GM21423 (cell line): ENCODE data around the gene TMEM147.

Source experiments
- ATAC-seq: cut with Tn5 transposase; IDR thresholded peaks from one replicate; pipeline ENCODE4 v1.9.1; 2021; ENCODE audit warnings: mild to moderate bottlenecking, moderate library complexity; ENCODE audit not compliant: unreplicated experiment

TMEM147 gene

GRCh38 chr19:35519291-35519690, 26.1 kb upstream of the TMEM147 start:
- no peak for ATAC-seq

- ATAC-seq, result no peak
These were observed 24.2 kb upstream of the TMEM147 start for GRCh38 chr19:35521124-35521743.

DNA sequence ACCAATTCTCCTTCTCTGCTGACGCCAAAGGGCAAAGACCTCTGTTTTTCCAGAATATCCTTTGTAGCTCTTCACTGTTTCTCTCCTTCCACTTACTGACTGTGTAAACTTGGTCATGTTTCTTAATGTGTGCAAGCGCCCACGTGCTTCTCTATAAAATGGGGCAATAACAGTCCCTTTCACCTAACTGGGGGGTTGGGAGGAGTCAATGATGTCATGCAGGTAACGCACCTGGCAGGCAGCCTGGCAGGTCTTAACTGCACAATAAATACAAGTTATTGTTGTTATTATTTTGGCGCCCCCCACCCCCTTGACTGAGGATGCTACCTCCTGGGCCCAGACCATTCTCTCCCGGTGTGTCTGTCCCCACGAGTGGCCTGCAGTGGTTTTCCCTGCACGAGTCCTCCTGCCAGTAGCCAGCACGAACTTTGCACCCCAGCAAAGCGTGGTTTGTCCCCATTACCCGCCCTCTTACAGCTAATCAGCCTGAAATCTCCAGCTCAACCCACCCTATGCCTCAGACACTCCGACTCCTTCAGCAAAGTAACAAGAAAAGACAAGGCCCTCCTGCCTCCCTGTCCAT, 22.6 kb upstream of the TMEM147 start:
- ATAC-seq, result no peak

DNA sequence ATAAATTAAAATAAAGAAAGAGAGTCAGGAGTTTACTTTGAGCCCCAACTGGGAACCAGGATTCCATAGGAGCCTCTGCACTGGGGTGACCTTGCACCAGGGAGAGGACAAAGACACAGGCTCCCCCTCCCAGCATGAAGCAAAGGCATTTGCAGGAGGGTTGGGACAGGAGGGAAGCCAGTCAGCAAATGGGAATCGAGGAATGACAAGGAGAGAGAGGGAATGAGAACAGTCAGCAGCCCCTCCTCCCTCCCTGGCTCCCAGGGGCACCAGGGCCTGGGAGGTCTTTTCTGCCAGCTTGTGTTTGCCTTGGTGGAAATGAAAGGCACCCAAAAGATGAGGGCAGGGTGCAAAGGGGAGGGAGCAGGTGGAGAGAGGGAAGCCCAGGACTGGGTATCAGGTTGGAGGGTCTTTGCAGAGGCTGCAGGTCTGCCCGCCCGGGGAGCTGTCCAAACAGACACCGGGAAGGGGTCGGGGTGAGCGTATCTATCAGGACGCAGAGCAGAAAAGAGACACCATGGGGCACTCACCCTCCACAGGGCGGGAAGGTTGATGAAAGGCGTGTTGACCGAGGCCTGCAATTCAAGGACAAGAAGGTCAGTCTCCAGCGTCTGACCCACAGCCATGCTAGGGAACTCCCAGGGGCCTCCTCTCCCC, 21.1 kb upstream of the TMEM147 start:
- ATAC-seq, result no peak

- ATAC-seq, result no peak
These were observed 19.6 kb upstream of the TMEM147 start for GRCh38 chr19:35525873-35526272.

- no peak for ATAC-seq
These were observed 17.0 kb upstream of the TMEM147 start, which contains the start of gene SBSN for GRCh38 chr19:35528218-35529038. SBSN (minus strand) TSS chr19:35528311; CDS start chr19:35528281, 30 bp downstream.

- ATAC-seq, result no peak
These were observed 15.9 kb upstream of the TMEM147 start for GRCh38 chr19:35529241-35530218.

DNA sequence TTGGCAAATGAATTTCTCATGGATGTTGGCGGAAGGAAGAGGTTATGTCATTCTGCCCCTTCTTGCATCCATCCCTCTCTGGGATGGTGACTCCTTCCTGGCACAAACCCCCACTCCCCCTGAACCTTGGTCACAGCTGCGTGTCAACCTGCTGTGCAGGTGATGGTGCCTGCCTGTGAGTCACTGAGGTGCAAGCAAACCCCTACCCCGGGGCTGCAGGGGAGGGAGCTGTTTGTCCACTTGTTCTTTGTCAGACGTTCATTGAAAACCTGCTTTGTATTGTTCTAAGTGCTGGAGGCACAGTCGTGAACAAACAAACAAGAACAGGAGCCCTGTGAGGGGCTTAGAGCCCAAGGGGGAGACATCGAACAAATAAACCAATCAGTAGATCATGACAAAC, 14.1 kb upstream of the TMEM147 start:
- no peak for ATAC-seq

DNA sequence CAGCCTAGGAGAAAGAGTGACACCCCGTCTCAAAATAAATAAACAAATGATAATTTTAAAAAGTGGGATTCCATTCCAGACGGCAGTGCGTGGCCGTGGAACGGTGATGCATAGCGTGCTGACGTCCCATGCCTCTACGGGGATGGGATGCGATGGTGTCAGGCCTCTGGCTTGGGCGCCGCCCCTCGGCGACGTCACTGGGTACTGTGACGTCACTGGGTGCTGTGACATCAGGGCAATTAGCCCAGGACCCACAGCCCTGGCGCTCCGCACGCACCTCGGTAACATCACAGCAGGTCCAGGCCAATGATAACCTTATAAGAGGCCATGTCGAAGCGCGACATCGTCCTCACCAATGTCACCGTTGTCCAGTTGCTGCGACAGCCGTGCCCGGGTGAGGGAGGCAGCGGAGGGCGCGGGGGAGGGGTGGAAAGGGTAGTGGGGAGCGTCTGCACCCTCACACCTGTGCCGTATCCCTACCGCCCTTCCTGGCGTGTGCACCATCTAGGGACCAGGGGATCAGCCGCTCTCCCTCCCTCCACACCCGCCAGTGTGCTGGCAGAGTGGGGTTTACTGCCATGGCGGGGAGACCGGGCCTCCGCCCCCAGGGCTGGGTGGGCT, 12.1 kb upstream of the TMEM147 start, which contains the start of gene GAPDHS:
TSS of gene GAPDHS (plus strand) at position 256 of the 621 bp plus-strand sequence. CDS start at position 328, 72 bp downstream.
- no peak for ATAC-seq

DNA sequence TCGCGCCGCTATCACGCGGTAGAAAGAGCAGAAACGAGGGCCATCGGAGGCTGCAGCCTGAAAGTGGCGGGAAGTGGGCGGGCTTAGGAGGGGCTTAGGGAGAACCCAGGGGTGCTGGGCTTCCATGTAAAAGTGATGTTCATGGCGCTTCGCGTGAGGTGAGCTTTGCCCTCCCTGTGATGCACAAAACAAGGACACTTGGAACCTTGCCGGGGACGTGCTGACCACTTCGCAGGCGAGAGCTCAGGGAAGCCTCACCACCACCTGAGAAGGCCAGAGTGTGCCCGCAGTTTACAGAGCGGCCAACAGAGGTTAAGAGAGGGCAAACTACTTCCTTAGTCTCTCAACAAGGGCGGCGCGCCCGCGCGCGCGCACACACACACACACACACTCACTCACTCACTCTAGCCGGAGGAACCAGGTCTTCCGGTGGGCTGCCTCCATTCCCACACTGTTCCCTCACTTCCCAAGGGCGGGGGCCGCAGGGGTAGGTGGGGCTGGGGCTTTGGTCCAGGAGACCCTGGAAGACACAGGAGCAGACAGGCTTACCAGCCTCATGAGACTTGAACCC, 11.5 kb upstream of the TMEM147 start:
- ATAC-seq, result no peak

- ATAC-seq, result no peak
These were observed 10.5 kb upstream of the TMEM147 start for GRCh38 chr19:35534803-35535480.

DNA sequence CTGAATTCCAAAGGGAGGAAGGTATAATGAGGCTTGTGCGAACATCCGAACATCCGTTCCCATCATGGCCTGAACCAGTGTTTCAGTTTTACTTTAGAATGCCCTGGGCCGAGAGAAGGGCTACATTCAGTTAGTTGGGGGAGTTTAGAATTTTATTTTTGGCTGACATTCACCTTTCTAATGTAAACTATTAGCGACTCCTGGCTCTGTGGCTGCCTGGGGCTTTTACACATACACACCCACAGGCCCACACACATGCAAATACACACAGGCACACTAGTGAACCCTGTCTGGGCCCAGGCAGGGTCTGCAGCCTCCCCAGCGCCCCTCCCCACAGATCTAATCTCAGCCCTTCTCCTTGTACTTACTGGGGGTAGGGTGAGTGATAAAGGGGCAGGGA, 6.1 kb upstream of the TMEM147 start:
- no peak for ATAC-seq

- ATAC-seq, result no peak
These were observed 5.6 kb upstream of the TMEM147 start for GRCh38 chr19:35539850-35540249.

GRCh38 chr19:35540356-35540927, 5.0 kb upstream of the TMEM147 start:
- no peak for ATAC-seq

DNA sequence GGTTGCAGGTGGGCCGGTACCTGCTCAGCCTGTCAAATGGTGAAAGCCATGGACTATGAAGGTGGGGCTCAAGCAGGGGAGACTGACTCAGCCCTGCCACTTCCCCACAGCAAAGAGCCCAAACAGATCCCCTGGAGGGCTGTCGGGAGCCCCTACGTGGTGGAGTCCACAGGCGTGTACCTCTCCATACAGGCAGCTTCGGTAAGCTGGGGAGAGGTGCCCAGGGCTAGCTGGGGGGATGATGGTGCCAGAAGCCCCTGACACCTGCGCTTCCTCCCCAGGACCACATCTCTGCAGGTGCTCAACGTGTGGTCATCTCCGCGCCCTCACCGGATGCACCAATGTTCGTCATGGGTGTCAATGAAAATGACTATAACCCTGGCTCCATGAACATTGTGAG, 3.2 kb upstream of the TMEM147 start:
- no peak for ATAC-seq

DNA sequence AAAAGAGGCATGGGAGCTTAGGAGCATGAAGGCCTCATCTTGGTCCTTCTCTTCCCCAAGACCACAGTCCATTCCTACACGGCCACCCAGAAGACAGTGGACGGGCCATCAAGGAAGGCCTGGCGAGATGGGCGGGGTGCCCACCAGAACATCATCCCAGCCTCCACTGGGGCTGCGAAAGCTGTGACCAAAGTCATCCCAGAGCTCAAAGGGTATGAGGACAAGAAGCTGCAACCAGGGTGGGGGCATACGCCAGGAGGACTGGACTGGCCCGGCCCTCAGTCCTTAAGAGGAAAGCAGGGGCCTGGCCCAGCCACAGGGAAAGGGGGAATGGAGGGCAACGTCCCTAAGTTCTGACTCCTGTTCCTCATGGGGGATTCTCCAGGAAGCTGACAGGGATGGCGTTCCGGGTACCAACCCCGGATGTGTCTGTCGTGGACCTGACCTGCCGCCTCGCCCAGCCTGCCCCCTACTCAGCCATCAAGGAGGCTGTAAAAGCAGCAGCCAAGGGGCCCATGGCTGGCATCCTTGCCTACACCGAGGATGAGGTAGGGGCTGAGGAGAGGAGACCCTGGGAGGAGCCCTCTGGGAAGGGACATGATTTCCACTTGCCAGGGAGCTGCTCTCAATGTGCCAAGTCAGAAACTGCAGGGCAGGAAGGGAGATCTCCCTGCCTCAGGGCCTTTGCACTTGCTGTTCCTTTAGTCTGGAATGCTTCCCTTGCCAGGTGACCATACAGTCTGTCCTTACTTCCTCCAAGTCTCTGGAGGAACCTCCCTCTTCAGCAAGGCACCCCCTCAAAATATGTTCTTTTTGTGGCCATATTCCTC, 1.9 kb upstream of the TMEM147 start:
- ATAC-seq, result no peak

GRCh38 chr19:35544110-35544802, 1.2 kb upstream of the TMEM147 start:
- no peak for ATAC-seq
